Activated CD4-positive, alpha-beta T cell treated with anti-CD3 and anti-CD28 coated beads for 4 hours (primary cell): ENCODE results near the gene FOXI1.
A peak's percentile ranks its signal among the peaks of the same experiment; 100 is the strongest.

ENCODE experiments used
- DNase-seq, 2 donors: peaks; one replicate each; pipeline ENCODE4 v3.0.0-alpha.2; 2020

FOXI1 gene

DNA sequence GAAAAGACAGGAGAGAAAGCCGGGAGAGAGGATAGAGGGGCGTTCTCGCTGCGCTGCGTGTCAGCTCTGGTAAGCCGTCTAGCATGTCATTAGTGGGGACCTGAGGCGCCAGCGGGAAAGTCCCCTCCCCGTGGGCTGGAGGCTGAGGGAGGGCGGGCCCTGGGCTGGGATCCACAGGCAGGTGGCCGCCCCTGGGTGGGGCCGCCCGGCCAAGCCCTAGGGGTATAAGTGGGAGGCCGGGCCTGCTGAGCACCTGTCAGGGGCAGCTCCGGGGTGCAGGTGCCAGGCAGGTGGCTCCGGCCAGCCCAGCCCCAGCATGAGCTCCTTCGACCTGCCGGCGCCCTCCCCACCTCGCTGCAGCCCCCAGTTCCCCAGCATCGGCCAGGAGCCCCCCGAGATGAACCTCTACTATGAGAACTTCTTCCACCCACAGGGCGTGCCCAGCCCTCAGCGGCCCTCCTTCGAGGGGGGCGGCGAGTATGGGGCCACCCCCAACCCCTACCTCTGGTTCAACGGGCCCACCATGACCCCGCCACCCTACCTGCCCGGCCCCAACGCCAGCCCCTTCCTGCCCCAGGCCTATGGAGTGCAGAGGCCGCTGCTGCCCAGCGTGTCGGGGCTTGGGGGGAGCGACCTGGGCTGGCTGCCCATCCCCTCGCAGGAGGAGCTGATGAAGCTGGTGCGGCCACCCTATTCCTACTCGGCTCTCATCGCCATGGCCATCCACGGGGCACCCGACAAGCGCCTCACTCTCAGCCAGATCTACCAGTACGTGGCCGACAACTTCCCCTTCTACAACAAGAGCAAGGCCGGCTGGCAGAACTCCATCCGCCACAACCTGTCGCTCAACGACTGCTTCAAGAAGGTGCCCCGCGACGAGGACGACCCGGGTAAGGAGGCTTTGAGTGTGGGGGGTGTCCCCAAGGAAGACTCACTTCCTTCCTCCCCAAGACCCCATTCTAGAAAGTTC, at the start of gene FOXI1:
FOXI1 (plus strand) TSS at position 256 of the 970 bp plus-strand sequence; CDS start at position 317, 61 bp downstream.
- no peak for DNase-seq

DNA sequence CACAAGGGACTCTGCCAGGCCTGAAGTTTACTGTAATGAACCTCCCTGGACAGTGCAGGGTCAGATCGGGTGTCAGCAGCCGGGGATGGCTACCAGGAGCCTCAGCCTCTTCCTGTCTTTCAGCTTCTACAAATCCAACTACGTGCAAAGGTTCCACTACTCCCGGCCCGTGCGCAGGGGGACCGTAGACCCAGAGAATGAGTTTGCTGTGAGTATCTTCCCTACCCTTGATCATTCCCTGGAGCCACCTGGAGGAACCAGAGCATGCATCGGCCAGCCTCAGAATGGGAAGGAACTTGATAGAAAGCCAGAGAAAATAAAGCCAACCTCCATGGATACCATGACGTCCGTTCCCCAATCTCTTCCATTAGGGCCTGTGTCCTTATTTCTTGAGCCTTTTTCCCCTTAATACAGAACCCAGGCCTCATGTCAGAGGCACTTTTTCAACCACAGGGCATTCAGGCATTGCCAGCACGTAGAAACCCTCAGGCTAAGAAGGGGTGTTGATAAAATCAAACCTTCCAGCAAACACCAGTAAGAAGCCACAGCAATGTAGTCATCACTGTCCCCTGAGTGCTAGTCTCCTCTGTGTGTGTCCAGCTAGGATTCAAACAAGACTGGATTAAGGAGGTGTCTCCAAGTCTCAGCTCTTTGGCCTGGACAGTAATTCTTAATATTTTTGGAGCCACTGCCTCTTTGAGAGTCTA, 49.0 kb upstream of the FOXI1 start:
- no peak for DNase-seq

DNA sequence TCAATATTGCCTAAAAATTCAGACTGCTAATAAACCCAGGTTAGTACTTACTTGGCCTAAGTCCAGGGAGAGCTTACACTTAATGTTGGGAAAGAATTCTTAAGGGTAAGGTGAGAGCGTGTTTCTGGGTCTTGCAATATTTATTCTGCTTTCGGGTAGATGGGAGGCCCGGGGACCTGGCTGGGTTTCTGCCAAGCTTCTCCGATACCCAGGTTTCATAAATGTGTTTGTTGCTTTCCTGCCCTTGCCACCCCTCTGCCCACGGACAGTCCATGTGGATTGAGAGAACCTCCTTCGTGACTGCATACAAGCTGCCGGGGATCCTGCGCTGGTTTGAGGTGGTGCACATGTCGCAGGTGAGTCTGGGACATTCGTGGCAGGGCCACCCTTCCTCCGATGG, 48.4 kb upstream of the FOXI1 start:
- no peak for DNase-seq

DNA sequence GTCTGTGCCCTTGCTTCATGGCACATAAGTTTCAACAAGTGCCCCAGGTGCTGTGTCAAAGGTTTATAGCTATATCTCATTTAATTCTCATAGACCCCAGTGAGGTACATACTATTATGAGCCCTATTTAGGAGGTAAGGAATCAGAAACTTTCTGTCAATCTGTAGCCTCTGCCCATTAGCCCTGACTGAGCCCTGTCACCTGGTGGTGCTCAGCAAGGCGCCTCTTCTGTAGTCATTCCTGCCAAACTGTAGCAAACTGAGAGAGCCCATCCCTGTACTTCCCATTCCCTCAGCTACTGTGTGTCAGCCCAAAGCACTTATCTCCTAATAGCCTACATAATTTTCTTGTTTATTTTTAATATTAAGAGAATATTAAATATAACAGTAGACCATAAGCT, 46.5 kb upstream of the FOXI1 start:
- no peak for DNase-seq

DNA sequence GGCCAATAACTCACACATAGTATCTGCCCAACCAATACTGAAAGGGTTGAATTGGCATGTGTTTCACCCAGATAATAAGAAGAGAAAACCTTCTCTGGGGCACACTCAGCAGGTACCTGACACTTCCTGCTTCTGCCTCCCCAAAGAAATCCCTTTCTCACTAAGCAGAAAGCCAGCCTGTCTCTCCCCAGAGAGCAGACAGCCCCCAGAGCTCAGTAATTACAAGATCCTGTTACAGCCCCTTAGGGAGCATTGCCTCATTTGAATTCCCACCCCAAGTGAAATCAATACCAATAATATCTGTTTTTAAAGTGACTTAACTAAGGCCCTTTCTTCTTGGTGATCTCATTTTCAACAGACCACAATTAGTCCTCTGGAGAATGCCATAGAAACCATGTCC, 38.5 kb upstream of the FOXI1 start:
- DNase-seq: no peak

DNA sequence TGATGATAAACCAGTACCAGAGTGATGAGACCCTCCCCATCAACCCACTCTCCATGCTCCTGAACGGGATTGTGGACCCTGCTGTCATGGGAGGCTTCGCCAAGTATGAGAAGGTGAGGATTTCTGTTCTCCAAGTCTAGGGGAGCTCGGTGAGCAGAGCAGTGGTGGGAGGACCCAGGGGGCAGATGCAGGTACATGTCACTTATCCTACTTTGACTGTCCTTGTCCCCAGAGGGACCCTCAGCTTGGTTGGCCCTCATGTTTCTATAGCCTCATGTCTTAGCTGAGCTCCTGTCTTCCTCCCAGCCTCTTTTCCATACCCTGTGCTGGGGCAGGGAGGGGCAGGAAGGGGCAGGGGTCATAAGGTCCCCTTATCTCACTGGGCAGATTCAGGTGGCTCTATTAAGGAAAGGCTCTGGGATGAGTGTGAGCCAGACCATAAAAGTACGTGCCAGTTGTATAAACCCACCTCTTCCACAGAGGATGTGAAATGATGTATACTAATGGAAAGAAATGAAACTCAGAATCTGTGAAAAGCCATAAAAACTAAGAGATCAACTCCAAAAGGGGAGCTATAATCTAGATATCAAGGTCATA, 38.0 kb upstream of the FOXI1 start:
- no peak for DNase-seq

DNA sequence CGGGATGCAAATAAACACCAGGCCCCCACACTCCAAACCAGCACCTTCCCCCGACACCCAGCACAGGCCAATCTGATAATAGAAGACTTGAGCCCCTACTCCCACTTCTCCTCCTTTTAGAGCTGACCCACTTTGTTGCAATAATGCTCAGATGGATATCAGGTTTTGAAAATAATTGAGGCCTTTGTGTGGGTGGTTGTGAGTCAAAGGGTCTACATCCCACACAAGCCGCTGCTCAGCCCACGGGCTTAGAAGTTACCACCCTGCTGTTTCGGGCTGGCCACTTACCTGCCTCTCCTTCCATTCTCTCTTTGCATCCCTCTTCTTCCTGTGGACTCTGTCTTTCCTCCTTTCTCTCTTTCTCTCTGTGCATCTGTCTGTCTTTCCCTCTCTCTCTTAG, 36.2 kb upstream of the FOXI1 start:
- DNase-seq: no peak

DNA sequence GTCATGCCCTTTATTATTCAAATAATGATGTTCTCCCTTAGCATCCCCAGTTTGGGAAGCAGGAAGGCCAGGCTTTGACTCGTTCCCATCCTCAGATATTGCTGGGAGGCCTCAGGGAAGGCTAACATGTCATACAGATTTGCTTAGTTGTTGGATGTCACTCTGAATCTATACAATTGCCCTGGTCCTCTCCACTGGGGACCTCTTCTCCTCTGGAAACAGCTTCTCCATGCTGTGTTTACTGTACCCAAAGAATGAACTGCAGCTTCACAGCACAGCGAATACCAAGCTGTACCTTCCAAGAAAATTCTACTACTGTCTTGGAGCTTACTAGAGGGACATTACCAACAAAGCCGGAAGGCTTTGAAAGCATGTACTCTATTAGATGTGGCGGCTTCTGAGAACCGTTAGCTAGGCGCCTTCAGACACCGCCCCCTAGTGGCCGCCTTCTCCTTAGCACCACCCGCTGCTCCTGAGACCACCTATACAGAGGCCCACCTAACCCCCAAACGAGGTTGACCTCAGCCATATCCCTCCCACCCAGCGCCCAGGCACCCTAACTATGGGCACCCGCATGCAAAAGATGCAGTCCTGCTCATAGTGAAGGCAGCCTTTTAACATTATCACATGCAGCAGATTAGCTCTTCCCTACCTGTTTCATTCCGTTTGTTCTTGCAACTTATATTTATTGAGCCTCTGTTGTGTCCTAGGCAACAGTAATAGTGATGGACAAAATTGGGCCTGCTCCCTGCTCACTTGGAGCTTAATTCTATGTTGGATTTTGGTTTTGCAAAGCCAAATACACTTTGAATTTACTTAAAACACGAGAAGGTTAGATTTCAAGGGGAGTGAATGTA, 34.9 kb upstream of the FOXI1 start:
- peak in 1 of 2 donors; percentile 2 for DNase-seq

DNA sequence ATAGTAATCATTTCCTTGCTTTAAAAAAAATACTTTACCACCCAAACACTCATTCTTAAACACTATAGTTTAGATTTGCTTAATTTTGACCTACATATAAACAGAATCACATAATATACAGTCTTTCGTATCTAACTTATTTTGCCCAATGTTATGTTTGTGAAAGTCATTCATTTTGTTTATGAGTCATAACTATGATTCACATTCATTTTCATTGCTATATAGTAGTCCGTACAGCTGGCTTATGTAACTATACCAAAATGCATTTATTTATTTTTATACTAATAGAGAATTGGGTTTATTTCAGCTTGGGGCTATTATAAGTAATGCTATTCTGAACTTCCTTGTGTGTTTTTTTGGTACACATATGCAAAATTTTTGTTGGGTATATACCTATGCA, 33.9 kb upstream of the FOXI1 start:
- DNase-seq: no peak

DNA sequence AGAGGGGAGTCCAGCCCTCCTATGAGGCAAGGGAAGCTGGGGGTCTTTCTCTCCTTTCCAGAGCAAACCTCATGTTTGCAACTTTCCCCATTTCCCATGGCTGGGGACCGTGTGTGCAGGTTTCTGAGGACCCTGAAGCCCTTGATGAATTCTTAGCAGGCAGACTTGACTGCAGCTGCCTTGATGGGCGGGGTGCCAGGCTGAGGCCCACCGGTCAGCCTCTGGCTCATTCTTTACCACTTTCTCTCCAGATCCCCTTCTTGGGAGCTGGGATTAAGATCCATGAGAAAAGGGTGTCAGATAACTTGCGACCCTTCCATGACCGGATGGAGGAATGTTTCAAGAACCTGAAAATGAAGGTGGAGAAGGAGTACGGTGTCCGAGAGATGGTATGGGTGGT, 30.0 kb upstream of the FOXI1 start:
- DNase-seq: no peak

DNA sequence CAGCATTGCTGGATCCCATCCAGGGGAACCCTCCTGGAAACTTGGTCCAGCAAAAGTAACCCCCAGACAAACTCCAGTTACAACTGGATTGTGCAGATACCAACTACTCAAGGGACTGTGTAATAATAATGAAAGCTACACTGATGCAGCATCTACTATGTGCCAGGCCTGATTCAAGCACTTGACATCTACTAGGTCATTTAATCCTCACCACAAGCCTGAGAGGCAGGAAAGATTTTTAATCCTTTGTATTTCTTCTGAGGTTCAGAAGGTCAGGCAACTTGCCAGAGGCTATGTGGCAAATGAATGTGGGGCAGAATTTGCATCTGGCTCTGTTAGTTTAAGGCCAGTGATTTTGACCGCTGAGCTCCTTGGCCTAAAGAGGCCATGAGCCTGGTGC, 29.5 kb upstream of the FOXI1 start:
- no peak for DNase-seq

DNA sequence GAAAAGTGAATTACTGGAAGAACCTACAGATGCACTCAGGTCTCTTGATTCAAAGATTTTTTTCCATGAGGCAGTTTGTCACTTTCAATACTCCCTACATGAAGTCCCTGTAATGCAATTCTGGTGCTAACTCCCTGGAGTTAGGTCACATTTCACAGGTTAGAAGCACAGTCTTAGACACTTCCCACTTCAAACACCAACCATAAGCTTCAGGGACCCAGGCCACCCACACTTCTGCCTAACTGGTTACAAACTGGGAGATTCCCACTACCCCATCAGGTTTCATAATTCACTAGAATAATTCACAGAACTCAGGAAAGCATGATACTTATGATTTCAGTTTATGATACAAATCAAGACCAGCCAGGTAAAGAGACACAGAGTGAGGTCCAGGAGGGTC, 29.0 kb upstream of the FOXI1 start:
- DNase-seq: no peak

DNA sequence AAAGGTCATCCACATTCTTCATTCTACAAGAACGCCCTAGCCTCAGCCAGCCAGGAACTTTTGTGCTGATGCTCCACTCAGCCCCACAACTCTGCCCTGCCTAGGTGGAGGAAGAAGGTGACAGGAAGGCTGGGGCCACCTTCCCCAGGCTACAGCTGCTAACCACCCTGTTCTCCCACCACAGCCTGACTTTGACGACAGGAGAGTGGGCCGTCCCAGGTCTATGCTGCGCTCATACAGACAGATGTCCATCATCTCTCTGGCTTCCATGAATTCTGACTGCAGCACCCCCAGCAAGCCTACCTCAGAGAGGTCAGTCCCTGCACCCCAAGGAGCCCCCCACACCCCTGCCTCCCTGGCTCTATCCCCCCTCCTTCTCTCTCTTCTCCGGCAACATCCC, 28.2 kb upstream of the FOXI1 start:
- DNase-seq: no peak

DNA sequence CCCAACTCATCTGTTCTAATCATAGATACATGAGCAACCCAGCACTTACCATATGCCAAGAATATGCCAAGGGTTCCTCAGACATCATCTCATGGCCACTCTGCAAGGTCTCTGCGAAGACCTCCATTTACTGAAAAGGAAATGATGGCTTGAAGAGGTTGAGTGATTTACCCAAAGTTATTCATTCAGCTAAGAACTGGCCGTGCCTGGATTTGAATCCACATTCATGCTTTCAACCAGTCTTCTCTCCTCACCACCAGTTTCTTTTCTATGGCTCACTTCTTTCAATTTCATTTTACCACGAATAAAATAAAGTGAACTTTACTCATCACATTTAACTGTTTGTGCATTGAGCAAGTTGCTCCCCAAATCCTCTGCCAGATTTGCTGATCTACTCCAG, 27.2 kb upstream of the FOXI1 start:
- no peak for DNase-seq

DNA sequence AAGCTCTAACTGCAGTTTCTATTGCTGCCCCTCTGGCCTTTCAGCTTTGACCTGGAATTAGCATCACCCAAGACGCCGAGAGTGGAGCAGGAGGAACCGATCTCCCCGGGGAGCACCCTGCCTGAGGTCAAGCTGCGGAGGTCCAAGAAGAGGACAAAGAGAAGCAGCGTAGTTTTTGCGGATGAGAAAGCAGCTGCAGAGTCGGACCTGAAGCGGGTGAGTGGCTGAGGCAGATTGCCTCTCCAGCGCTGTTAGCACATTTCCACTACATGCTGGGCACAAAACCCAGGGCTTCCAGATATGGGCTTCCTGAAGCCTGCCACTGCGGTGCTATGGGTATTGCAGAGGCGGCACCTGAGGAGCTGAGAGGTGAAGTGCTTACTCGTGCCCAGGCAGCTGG, 26.8 kb upstream of the FOXI1 start:
- DNase-seq: no peak

DNA sequence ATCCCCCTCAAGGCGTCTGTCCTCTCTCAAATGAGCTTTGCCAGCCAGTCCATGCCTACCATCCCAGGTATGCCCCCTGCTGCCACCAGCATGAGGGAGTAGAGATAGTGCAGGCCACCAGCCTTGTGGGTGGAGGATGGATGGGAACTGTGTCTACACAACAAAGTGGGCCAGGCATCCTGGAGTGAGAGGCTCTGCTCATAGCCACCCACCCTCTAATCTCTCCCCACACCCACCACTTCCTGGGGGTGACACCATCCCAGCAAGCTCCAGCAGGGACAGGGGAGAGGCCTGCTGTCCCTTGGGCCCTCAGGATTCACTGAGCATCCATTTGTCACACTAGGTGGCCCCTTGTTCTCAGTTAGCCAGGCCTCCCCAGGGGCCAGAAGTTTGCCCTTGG, 25.5 kb upstream of the FOXI1 start:
- no peak for DNase-seq

DNA sequence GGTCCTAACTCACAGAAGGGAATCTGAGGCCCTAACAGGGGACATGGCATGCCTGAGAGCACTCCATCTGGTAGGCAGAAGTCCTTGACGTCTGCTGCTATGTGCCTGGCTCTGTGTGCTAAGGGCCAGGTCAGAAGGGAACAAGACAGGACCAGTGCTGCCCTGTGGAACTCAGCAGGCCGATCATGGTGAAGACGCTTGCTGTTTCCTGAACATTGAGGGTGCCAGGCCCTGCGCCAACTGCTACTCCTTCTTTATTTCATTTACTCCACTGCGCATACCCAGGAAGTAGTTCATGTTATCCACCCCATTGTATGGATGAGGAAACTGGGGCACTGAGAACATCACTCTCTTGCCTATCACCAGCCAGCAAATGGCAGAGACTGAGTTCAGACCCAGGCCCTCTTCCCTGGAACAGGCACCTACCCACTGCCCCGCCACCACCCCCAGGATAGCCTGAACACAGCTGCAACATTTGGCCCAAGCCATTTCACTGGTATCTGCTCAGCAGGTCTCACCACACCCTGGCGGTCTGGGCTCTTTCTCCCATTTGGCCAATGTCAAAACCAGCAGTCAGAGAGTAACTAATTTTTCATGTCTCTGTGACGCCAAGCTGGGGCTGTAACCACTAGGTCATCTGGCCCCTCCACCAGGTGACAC, 24.8 kb upstream of the FOXI1 start:
- DNase-seq: no peak

DNA sequence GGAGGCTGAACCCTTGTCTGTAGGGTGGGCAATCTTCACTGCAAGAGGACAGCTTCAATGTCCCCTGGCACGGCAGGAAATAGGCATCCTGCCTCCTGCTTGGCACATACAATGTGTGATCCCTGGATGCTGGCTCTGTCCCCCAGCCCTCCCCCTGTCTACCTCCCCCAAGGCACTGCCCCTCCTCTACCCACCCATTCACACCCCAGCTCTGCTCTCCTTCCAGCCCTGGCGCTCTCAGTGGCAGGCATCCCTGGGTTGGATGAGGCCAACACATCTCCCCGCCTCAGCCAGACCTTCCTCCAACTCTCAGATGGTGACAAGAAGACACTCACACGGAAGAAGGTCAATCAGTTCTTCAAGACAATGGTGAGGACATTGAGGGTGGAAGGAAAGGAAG, 24.1 kb upstream of the FOXI1 start:
- DNase-seq: no peak

DNA sequence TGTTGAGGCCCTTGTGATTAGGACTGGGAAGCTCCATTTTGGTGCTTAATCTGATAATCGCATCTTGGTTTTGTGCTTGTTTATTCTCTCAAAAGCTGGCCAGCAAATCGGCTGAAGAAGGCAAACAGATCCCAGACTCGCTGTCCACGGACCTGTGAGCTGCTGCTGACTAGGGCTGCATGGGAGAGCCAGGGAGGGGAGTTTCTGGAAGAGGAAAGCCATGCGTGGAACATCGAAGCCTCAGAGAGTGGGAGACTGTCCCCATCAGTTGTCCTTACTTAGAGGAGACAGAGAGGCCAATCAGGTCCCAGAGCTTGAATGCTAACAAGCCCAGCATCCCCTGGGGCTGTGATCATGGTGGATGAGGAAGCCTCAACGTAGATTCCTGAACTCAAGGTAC, 23.0 kb upstream of the FOXI1 start:
- DNase-seq: no peak

DNA sequence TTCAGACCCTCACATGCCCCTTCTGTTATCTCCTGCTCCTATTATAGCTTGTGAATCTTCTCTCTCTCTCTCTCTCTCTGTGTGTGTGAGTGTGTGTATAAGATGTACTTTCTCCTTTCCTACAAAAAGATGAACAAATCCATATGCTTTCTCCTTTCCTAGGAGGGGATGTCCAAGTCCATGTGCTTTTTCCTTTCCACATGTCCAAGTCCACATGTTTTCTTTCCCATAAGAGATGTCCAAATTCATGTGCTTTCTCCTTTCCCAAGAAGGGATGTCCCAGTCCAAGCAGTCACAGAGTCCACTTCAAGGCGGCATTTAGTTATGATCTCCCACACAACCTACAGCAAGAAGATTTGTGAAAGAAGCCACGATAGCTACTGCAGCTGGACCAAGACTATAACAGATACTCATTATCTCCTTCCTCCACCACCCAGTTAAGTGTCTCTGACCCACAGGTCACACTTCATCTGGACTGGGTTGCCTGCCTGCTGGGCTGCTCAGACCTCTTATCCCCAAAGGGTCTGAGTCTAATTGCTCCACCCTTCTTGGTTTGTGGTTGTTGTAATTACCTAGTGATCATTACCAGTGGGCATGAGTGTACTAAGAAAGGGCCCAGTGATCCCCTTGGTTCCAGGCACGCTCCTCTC, 18.4 kb upstream of the FOXI1 start:
- DNase-seq: no peak

DNA sequence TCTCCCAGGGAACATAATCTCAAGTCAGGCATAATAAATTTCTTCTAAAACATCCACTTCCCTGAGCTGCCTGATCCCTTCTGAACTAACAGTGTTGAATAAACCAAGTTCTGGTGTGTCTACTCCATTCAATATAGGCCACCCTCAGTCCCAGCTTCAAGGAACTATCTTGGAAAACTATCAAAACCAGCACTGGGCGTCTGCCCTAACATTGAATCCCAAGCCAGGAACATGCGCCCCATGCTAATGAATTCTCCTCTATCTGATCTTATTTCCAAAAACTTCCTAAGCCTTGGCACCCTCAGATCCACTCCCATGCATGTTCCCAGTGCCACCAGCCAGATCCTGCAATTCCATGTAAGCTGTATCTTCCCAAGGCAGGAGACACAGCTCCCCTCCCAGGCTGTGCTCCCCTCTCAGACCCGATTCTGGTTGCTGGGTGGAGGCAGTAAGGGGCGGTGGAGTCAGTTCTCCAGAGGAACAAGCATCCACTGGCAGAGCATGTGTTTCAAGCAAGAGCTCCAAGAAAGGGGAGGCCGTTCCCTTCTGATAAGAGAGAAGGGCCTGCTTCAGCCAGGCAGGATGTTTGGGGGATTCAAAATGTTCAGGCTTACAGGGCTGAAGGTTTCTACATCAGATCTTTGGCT, 13.1 kb upstream of the FOXI1 start:
- DNase-seq: no peak
